Measurements from ENCODE around the gene MT1F.
"Not testable (repeated sequence)": the region's sequence is repeated elsewhere in the genome, so short reads cannot be mapped to it uniquely, and the experiment has no call there.

MT1F gene

GRCh38 chr16:56645838-56646237 is 11.9 kb upstream of the MT1F start:
- no peak for DNase-seq

GRCh38 chr16:56647641-56648431 is 9.9 kb upstream of the MT1F start:
- no peak for DNase-seq

- no peak for DNase-seq
Observed at GRCh38 chr16:56649271-56649670, 8.5 kb upstream of the MT1F start.

GRCh38 chr16:56649820-56650219 is 7.9 kb upstream of the MT1F start:
- DNase-seq, result no peak

GRCh38 chr16:56651586-56651985 is 6.2 kb upstream of the MT1F start, which contains the start of gene MT1B:
MT1B (plus strand) TSS chr16:56651886; CDS start chr16:56651954, 68 bp downstream.
- no peak for DNase-seq

- no peak for DNase-seq
Observed at GRCh38 chr16:56652600-56652999, 5.2 kb upstream of the MT1F start.

GRCh38 chr16:56653218-56653617 is 4.5 kb upstream of the MT1F start:
- DNase-seq, result no peak

- no peak for DNase-seq
Observed at GRCh38 chr16:56658327-56658875, 642 bp downstream of the MT1F start.

- no peak for DNase-seq
Observed at GRCh38 chr16:56662357-56663354, 4.9 kb downstream of the MT1F start.

GRCh38 chr16:56664506-56664905 is 6.7 kb downstream of the MT1F start:
- no peak for DNase-seq

- not testable (repeated sequence) for DNase-seq
Observed at GRCh38 chr16:56665286-56666261, 7.8 kb downstream of the MT1F start.

GRCh38 chr16:56667581-56668571 is 10.1 kb downstream of the MT1F start, which contains the start of gene MT1G:
MT1G (minus strand) TSS chr16:56668065; CDS start chr16:56667993, 72 bp downstream.
- DNase-seq, result no peak

GRCh38 chr16:56669005-56669839 is 11.5 kb downstream of the MT1F start, which contains the start of gene MT1H:
MT1H (plus strand) TSS chr16:56669814; CDS start chr16:56669885, 71 bp downstream.
- DNase-seq, result no peak

GRCh38 chr16:56669840-56670619 is 12.3 kb downstream of the MT1F start:
- DNase-seq, result no peak

GRCh38 chr16:56670620-56670934 is 12.8 kb downstream of the MT1F start:
- DNase-seq, result no peak

GRCh38 chr16:56671691-56672090 is 13.9 kb downstream of the MT1F start:
- not testable (repeated sequence) for DNase-seq

GRCh38 chr16:56672171-56672570 is 14.4 kb downstream of the MT1F start:
- DNase-seq, result not testable (repeated sequence)

- no peak for DNase-seq
Observed at GRCh38 chr16:56672761-56673536, 15.2 kb downstream of the MT1F start.

All from activated CD4-positive, alpha-beta T cell treated with anti-CD3 and anti-CD28 coated beads for 4 hours (primary cell).